SU-DHL-6 (cell line): ENCODE data around the gene CST9L.

Experiments
- H2AFZ ChIP-seq: fragments of 200-600 bp; sonication (generic); 2 replicates; pipeline ENCODE4 v1.6.1; 2014; ENCODE audit warnings: low read depth, mild to moderate bottlenecking, moderate library complexity, mixed read lengths, antibody characterized with exemption, low read length; ENCODE audit not compliant: severe bottlenecking
- H3F3A ChIP-seq: fragments of 200-600 bp; shearing (Covaris generic); 2 replicates; pipeline ENCODE4 v1.6.0; 2016; ENCODE audit warnings: antibody characterized with exemption, mild to moderate bottlenecking; ENCODE audit not compliant: insufficient read depth
- H3K27ac ChIP-seq: fragments of 200-600 bp; sonication (generic); 2 replicates; pipeline ENCODE4 v1.5.1; 2016; ENCODE audit warnings: low read depth, mild to moderate bottlenecking, low read length, moderate library complexity, mixed read lengths
- H3K27me3 ChIP-seq: fragments of 200-600 bp; sonication (generic), shearing (Covaris generic); 2 replicates; pipeline ENCODE4 v1.6.0; 2014; ENCODE audit warnings: mild to moderate bottlenecking, low read length
- H3K36me3 ChIP-seq: fragments of 200-600 bp; sonication (generic); 2 replicates; pipeline ENCODE4 v1.6.1; 2014; ENCODE audit warnings: mild to moderate bottlenecking, low read length, mixed read lengths
- H3K4me2 ChIP-seq: fragments of 300-600, 200-600 bp; shearing (Covaris generic), sonication (generic); 2 replicates; pipeline ENCODE4 v1.6.0; 2014; ENCODE audit warnings: low read length, low read depth, mild to moderate bottlenecking; ENCODE audit not compliant: poor library complexity, severe bottlenecking
- H3K4me3 ChIP-seq: fragments of 200-600 bp; sonication (generic); 2 replicates; pipeline ENCODE4 v1.5.1; 2014; ENCODE audit warnings: antibody characterized with exemption, low read length, mild to moderate bottlenecking, mixed read lengths; ENCODE audit not compliant: insufficient read depth, poor library complexity, severe bottlenecking
- H3K79me2 ChIP-seq: fragments of 200-600 bp; sonication (generic); 2 replicates; pipeline ENCODE4 v1.6.1; 2014; ENCODE audit warnings: mild to moderate bottlenecking, low read length, moderate library complexity; ENCODE audit not compliant: insufficient read depth
- H3K9ac ChIP-seq: fragments of 200-600 bp; sonication (generic); 2 replicates; pipeline ENCODE4 v1.7.0; 2014; ENCODE audit warnings: mild to moderate bottlenecking, low read length
- H3K9me2 ChIP-seq: fragments of 200-600 bp; sonication (generic); replicated peaks from 2 replicates; pipeline ENCODE4 v1.6.1; 2014; ENCODE audit warnings: low read length; ENCODE audit not compliant: insufficient read depth
- H3K9me3 ChIP-seq: fragments of 200-600 bp; sonication (generic); 2 replicates; pipeline ENCODE4 v1.6.1; 2014; ENCODE audit warnings: low read length, mixed read lengths; ENCODE audit not compliant: insufficient read depth
- H4K20me1 ChIP-seq: fragments of 200-600 bp; sonication (generic); 2 replicates; pipeline ENCODE4 v1.6.1; 2014; ENCODE audit warnings: low read depth, mild to moderate bottlenecking, antibody characterized with exemption, low read length, moderate library complexity, mixed read lengths
- EZH2phosphoT487 ChIP-seq: fragments of 200-600 bp; sonication (generic), shearing (Covaris generic); conservative IDR thresholded peaks from 2 replicates; pipeline ENCODE4 v1.6.1; 2018; ENCODE audit warnings: mild to moderate bottlenecking, antibody characterized with exemption, low read length, moderate library complexity, mixed read lengths
- TF ChIP-seq, protein P1 (sequence below): fragments of 200-600 bp; sonication (generic); IDR thresholded peaks from one replicate; pipeline ENCODE4 v1.5.1; 2017; ENCODE audit warnings: antibody characterized with exemption, mild to moderate bottlenecking, low read length, moderate library complexity; ENCODE audit not compliant: insufficient read depth, poor library complexity, severe bottlenecking

CST9L gene

DNA sequence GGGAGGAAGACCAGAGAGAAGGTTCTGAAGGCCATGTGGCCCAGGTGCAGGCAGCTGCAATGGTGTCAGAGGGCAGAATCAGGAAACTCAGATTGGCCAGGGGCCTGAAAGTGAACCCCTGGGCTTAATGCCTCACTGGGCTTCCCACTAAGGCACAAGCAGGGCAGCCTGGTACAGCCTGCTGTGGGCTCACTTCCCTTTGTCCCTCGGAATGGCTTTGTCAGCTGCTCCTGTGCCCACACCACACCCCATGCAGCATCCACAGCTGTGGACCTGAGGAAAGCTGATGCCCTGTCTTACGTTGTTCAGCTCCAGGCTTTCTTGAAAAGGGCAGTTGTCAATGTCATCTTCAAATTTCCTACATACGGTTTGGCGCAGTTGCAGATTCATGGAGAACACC, 35.0 kb upstream of the CST9L start:
- no peak for TF ChIP-seq EZH2phosphoT487
- TF ChIP-seq, protein P1, sequence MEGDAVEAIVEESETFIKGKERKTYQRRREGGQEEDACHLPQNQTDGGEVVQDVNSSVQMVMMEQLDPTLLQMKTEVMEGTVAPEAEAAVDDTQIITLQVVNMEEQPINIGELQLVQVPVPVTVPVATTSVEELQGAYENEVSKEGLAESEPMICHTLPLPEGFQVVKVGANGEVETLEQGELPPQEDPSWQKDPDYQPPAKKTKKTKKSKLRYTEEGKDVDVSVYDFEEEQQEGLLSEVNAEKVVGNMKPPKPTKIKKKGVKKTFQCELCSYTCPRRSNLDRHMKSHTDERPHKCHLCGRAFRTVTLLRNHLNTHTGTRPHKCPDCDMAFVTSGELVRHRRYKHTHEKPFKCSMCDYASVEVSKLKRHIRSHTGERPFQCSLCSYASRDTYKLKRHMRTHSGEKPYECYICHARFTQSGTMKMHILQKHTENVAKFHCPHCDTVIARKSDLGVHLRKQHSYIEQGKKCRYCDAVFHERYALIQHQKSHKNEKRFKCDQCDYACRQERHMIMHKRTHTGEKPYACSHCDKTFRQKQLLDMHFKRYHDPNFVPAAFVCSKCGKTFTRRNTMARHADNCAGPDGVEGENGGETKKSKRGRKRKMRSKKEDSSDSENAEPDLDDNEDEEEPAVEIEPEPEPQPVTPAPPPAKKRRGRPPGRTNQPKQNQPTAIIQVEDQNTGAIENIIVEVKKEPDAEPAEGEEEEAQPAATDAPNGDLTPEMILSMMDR = no peak
- Histone ChIP-seq H3F3A (no peaks in the 10 kb centered on the region), H3K9me2 (no peaks in the 10 kb centered on the region), H3K27ac (no peak overlapping the region), H3K4me3 (no peak overlapping the region), H2AFZ (no peak overlapping the region), H3K79me2 (no peaks in the 10 kb centered on the region), H3K36me3 (no peaks in the 10 kb centered on the region), H3K4me2 (no peak overlapping the region), H3K9me3 (no peaks in the 10 kb centered on the region), H3K9ac (no peak overlapping the region), H4K20me1 (no peaks in the 10 kb centered on the region), H3K27me3 (no peaks in the 10 kb centered on the region)

DNA sequence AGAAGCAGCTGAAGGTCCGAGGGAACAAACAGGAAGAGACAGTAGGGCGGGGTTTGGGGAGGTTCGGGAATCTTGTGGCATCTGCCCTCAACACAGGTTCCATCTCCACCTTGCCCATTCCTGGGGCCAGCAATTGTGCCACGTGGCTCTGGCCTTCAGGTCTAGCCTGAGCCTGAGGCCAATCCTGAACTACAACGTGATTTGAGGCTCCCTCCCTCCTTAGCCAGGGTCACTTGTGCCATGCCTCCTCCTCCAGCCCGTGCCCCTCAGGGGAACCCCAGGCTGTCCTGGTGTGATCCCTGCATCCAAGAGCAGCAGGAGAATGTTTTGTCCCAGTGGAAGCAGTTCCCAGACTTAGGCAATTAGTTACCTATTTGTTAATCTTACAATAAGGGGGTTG, 34.4 kb upstream of the CST9L start:
- Histone ChIP-seq H4K20me1 (no peaks in the 10 kb centered on the region), H3K9me2 (no peaks in the 10 kb centered on the region), H3K79me2 (no peaks in the 10 kb centered on the region), H3K4me3 (no peak overlapping the region), H3K9me3 (no peaks in the 10 kb centered on the region), H3K4me2 (no peak overlapping the region), H3K36me3 (no peaks in the 10 kb centered on the region), H3K9ac (no peak overlapping the region), H3K27ac (no peak overlapping the region), H3F3A (no peaks in the 10 kb centered on the region), H3K27me3 (no peaks in the 10 kb centered on the region), H2AFZ (no peak overlapping the region)
- TF ChIP-seq EZH2phosphoT487 = no peak
- TF ChIP-seq, protein P1 = no peak

DNA sequence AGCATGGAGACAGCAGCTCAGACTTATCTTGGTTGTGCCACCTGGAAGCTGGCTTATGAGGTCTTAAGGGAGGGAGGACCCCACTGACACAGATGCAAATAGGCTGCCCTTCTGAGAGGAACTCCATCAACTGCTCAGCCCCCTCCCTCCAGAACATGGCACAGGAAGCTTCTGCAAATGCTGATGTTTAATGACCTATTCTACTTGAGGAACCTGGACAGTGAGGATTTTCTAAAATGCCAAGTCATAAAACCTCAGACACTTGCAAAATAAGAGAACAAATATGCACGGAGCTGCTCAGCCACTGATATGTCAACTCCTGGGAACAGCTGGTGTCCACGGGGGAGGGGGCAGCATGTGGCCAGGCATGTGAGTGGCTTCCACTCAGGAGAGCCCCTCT, 34.0 kb upstream of the CST9L start:
- no peak overlapping the region for H3K4me3 ChIP-seq
- no peak overlapping the region for H3K9ac ChIP-seq
- no peaks in the 10 kb centered on the region for H3F3A ChIP-seq
- H3K27ac ChIP-seq = no peak overlapping the region
- no peak for TF ChIP-seq EZH2phosphoT487
- TF ChIP-seq, protein P1 = no peak
- H3K79me2 ChIP-seq = no peaks in the 10 kb centered on the region
- no peaks in the 10 kb centered on the region for H3K9me3 ChIP-seq
- no peaks in the 10 kb centered on the region for H4K20me1 ChIP-seq
- no peak overlapping the region for H2AFZ ChIP-seq
- no peaks in the 10 kb centered on the region for H3K27me3 ChIP-seq
- H3K36me3 ChIP-seq = no peaks in the 10 kb centered on the region
- no peak overlapping the region for H3K4me2 ChIP-seq
- no peaks in the 10 kb centered on the region for H3K9me2 ChIP-seq
